Activated CD8-positive, alpha-beta T cell treated with anti-CD3 and anti-CD28 coated beads, Interleukin-2, amount 10 ng/mL, durations not matched to agents 7 days and 5 days (primary cell): ENCODE measurements around the gene RAB3C. TPM values are rescaled to one million over a fixed set of nuclear protein-coding genes. Genes with fewer than 3 reads are reported as not detected.

ENCODE experiments used
- ATAC-seq: fragments of 150-1000 bp; cut with Tn5 transposase; one replicate; pipeline ENCODE4 v1.10.0; 2021; ENCODE audit warnings: moderate library complexity
- CTCF ChIA-PET: fragments of 350-600 bp; sonication (Branson Sonifier 250); formaldehyde crosslinking; loops from one replicate; lab custom pipeline; 2021; ENCODE audit warnings: antibody characterized with exemption; lab: Charles Lee
- POLR2A ChIA-PET: fragments of 350-600 bp; sonication (Branson Sonifier 250); formaldehyde crosslinking; loops from one replicate; lab custom pipeline; 2021; ENCODE audit warnings: antibody characterized with exemption; lab: Charles Lee
- DNase-seq: peaks from one replicate; pipeline ENCODE4 v3.0.0-alpha.2; 2020
- H3K27ac Mint-ChIP-seq: one replicate; pipeline ENCODE4 v1.8.0; 2021; ENCODE audit warnings: mild to moderate bottlenecking, mixed read lengths
- H3K27me3 Mint-ChIP-seq: one replicate; pipeline ENCODE4 v1.8.0; 2021; ENCODE audit warnings: low read depth, mixed read lengths
- H3K36me3 Mint-ChIP-seq: one replicate; pipeline ENCODE4 v1.8.0; 2021; ENCODE audit warnings: low read depth, mixed read lengths
- H3K4me1 Mint-ChIP-seq: one replicate; pipeline ENCODE4 v1.8.0; 2021; ENCODE audit warnings: low read depth, mixed read lengths
- H3K4me3 Mint-ChIP-seq: one replicate; pipeline ENCODE4 v1.8.0; 2021; ENCODE audit warnings: mild to moderate bottlenecking, mixed read lengths
- H3K9me3 Mint-ChIP-seq: one replicate; pipeline ENCODE4 v1.8.0; 2022; ENCODE audit warnings: mixed read lengths; ENCODE audit not compliant: insufficient read depth
- total RNA-seq, 2 experiments: library from RNA; stranded (reverse); gene quantifications; one replicate each; pipeline ENCODE4 v1.2.3, GENCODE V29; 2021

Gene RAB3C
- total RNA-seq, 2 experiments from 2014 or later = not detected

DNA sequence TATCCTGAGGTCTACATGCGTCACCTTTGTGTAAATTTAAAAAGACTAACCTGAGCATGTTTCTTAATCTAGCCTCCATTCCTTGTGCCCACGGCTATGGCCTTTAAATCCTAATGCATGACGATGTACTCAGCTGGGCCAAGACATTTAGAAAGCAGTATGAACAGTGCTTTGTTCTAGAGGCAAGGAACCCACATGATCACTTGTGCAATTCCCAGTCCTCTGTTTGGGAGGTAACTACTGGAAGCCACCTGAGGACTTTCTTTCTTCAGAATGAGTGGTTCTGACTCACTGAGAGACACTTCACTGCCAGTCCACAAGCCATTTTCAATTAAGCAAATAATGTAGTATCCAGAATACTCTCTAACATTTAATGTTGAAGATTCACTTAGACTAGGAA lies 181.3 kb downstream of the RAB3C start:
- Mint-ChIP-seq H3K27ac (no peak overlapping the region), H3K36me3 (no peaks in the 10 kb centered on the region), H3K9me3 (no peaks in the 10 kb centered on the region), H3K4me3 (no peak overlapping the region), H3K4me1 (peaks cover 11% of the 10 kb centered on the region), H3K27me3 (no peaks in the 10 kb centered on the region)
- DNase-seq (no peak), ATAC-seq (no peak)
- POLR2A ChIA-PET = no interaction called here
- CTCF ChIA-PET = no interaction called here

DNA sequence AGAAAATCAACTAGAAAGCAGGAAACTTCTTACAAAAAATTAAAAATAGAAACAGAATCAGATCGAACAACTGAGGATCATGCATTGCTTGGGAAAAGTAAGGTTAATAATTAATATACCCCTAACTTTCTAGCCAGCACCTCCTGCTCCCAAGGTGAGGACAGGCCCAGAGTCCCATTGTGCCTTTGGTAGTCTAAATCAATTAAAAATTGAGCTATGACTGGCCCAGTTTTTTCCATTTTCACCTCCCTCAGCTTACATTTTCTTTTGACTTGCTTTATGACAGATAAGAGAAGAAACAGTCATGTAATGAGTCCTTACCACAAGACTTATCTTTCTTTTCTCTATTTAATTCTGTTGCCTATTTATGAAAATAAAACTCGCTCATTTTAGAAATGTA lies 182.2 kb downstream of the RAB3C start:
- no peaks in the 10 kb centered on the region for H3K36me3 Mint-ChIP-seq
- H3K4me3 Mint-ChIP-seq = no peak overlapping the region
- no peaks in the 10 kb centered on the region for H3K9me3 Mint-ChIP-seq
- no peak overlapping the region for H3K27ac Mint-ChIP-seq
- ATAC-seq (no peak), DNase-seq (no peak)
- ChIA-PET CTCF (no interaction called here), POLR2A (no interaction called here)
- H3K4me1 Mint-ChIP-seq = peaks cover 6% of the 10 kb centered on the region
- no peaks in the 10 kb centered on the region for H3K27me3 Mint-ChIP-seq

DNA sequence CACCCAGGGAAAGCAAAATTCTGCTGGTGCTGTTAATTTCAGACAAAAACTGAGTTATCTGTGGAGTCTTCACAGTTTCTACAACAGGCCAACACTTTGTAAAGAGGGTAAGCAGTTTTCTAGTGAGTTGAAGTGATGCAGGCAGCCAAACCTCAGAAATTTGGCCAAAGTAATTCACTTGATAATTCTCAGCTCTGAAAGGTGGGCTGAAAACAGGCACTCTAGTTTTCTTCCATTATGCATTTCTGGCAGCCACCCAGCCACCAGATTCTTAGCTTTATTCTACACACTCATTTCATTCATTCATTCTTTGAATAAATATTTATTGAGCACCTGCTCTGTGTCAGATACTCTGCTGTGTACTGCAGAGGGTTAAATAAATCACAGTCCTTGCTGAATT lies 184.2 kb downstream of the RAB3C start:
- Mint-ChIP-seq H3K27ac (no peak overlapping the region), H3K4me1 (no peaks in the 10 kb centered on the region), H3K4me3 (no peak overlapping the region), H3K9me3 (no peaks in the 10 kb centered on the region), H3K27me3 (peaks cover 2% of the 10 kb centered on the region), H3K36me3 (no peaks in the 10 kb centered on the region)
- ATAC-seq (no peak), DNase-seq (no peak)
- ChIA-PET POLR2A (no interaction called here), CTCF (interaction anchor here (1.2 kb wide), 1 partner anchor 24 kb away, joined by 3 read pairs; no protein-coding TSS in a partner anchor)

DNA sequence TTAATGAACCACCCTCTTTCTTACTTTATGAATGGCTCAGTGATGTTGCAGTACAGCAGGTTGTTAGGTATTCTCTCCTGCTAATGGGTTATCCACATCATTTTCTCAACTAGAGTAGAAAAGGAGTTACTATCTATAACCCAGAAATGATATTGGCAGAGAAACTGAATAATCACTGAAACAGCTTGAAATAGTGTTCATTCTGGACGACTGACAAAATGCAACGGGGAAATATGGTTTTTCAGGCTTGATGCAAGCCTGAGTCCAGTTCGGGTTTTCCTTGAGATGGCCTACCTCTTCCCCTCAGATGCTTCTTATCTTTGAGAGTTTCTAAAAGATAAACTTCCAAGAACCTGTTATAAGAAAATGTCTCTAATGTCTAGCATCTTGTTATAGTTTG lies 187.3 kb downstream of the RAB3C start:
- no peaks in the 10 kb centered on the region for H3K36me3 Mint-ChIP-seq
- no peaks in the 10 kb centered on the region for H3K9me3 Mint-ChIP-seq
- ATAC-seq = no peak
- no peak overlapping the region for H3K4me3 Mint-ChIP-seq
- ChIA-PET CTCF (no interaction called here), POLR2A (no interaction called here)
- no peak for DNase-seq
- H3K4me1 Mint-ChIP-seq = no peaks in the 10 kb centered on the region
- no peak overlapping the region for H3K27ac Mint-ChIP-seq
- H3K27me3 Mint-ChIP-seq = peaks cover 10% of the 10 kb centered on the region

DNA sequence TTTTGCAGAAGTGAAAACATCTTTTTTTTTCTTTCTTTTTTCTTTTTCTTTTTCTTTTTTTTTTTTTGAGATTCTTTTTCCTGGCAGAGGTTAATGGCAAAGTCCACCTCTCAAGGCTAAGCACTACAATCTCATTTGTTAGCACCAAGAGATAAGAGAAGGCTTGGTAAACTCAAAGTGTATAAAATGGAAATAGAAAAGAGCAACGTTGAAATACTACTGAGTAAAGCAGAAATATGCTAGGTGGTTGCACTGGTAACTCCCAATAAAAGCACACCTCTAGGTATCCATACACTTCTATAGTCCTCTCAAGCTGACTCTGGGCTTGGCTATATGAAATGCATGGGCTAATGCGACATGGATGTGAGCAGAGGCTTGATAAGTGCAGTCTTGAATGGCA lies 188.9 kb downstream of the RAB3C start:
- Mint-ChIP-seq H3K27me3 (peaks cover 10% of the 10 kb centered on the region), H3K9me3 (no peaks in the 10 kb centered on the region), H3K4me3 (no peak overlapping the region), H3K4me1 (no peaks in the 10 kb centered on the region), H3K36me3 (no peaks in the 10 kb centered on the region), H3K27ac (no peak overlapping the region)
- no peak for ATAC-seq
- CTCF ChIA-PET = no interaction called here
- no peak for DNase-seq
- POLR2A ChIA-PET = no interaction called here

DNA sequence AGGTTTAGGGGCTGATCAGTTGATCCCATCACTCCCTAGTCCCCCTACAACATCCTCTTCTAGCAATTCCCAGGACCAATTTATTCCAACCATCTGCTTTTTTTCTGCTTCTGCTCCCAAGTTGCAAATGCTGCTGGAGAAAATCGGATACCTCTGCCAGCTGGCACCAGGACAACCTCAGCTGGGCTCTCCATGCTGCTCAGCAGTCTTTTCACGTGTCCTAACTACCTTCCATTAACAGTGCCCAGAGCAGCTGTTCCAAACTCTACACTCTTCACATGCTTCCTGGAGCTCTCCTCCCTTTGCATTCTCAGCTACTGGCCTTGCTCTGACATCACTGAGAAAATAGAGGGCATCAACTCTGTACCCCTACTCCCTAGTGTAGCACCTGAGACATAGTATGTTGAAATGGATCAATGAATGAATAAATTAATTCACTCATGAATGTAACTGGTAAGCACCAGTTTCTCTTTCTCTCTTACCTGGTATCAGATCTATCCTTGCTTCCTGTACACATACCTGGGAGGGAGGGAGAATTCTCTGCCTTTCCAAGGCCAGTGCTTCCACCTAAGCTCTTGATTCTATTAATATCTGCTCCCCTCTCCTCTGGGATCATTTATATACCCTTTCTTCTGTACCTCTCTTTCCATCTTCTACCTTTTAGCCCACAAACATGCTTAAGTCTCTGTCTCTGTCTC lies 191.0 kb downstream of the RAB3C start:
- Mint-ChIP-seq H3K27ac (no peak overlapping the region), H3K9me3 (no peaks in the 10 kb centered on the region), H3K27me3 (peaks cover 10% of the 10 kb centered on the region), H3K4me3 (no peak overlapping the region), H3K4me1 (no peaks in the 10 kb centered on the region), H3K36me3 (no peaks in the 10 kb centered on the region)
- ChIA-PET POLR2A (no interaction called here), CTCF (no interaction called here)
- DNase-seq (no peak), ATAC-seq (no peak)

DNA sequence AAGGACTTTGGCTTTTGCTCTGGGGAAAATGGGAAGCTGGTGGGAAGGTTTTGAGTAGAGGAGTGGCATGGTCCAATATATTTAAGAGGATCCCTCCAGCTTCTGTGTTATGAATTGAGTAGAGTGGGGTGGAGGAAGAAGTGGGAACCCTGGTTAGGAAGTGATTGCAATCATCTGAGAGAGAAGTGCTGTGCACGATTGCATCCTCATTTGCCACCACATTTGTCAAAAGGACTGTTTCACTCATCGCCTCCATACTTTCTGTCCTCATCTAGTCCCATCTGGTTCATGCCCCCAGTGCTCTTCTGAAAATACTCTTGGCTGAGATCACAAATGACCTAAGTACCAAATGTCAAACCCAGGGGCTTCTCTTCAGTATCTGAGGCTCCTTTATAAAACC lies 192.1 kb downstream of the RAB3C start:
- Mint-ChIP-seq H3K4me3 (no peak overlapping the region), H3K9me3 (no peaks in the 10 kb centered on the region), H3K4me1 (no peaks in the 10 kb centered on the region), H3K27ac (no peak overlapping the region), H3K36me3 (no peaks in the 10 kb centered on the region), H3K27me3 (peaks cover 10% of the 10 kb centered on the region)
- CTCF ChIA-PET = no interaction called here
- ATAC-seq = no peak
- DNase-seq = no peak
- POLR2A ChIA-PET = no interaction called here

DNA sequence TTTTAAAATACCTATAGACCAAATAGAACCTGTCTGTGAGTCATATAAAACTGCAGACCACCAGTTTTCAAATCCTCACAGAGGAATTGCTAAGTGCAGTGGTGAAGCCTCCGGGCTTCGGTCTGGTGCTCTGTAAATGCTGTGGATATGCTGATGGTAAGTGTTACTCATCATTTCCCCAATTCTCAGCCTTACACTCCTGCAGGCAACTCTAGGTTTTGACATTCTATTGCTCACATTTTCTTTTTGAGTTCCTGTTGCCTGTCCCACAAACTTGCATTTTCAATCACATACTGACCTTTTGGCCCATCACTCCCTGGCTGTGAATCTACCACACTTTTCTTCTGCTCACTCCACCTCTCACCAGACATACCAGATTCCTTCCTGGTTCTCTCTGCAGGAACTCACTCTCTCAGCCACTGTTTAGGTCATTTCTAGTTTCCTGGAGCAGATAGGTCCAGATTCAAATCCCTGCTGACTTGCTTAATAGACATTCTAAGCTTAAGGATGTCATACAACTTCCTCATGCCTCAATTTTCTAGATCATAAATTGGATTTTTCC lies 192.9 kb downstream of the RAB3C start:
- DNase-seq = no peak
- no peaks in the 10 kb centered on the region for H3K36me3 Mint-ChIP-seq
- no peak for ATAC-seq
- H3K9me3 Mint-ChIP-seq = no peaks in the 10 kb centered on the region
- no peak overlapping the region for H3K4me3 Mint-ChIP-seq
- no peaks in the 10 kb centered on the region for H3K4me1 Mint-ChIP-seq
- H3K27me3 Mint-ChIP-seq = peaks cover 10% of the 10 kb centered on the region
- ChIA-PET CTCF (no interaction called here), POLR2A (no interaction called here)
- H3K27ac Mint-ChIP-seq = no peak overlapping the region

DNA sequence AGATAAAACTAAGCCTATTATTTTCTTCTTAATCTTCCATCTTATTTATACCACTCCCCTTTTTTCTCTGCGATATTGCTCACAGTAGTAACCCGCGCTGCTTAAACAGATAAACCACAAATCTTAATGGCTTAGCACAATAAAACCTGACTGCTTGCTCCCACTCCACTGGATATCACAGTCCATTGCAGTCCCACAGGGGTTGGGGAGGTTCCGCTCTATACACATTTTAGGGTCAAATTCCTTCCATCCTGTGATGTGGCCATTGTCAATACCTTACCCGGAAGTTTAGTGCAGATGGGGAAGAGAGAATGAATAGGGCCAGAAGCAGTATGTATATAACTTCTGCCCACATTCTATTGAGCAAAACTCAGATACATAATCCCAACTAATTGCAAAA lies 193.7 kb downstream of the RAB3C start:
- ChIA-PET POLR2A (no interaction called here), CTCF (no interaction called here)
- Mint-ChIP-seq H3K9me3 (no peaks in the 10 kb centered on the region), H3K36me3 (no peaks in the 10 kb centered on the region), H3K4me3 (no peak overlapping the region), H3K27ac (no peak overlapping the region), H3K27me3 (peaks cover 10% of the 10 kb centered on the region), H3K4me1 (no peaks in the 10 kb centered on the region)
- DNase-seq (no peak), ATAC-seq (no peak)

DNA sequence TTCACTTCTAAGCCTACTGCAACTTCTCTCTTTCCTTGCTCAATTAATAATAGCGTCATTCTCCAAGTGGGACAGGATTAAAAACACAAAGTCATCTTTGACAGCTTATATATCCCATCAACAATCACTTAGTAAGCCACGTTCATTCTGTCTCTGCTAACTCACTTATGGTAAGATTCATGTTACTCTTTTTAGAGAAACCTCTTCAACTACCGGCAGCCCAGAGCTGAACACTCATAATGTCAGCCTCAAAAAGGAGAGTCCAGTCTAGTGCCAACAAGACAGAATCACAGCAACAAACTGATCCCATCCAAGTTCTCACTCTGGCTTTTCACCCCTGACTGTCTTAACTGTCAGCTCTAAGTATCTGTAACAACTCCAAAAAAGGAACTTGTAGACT lies 196.0 kb downstream of the RAB3C start:
- peaks cover 5% of the 10 kb centered on the region for H3K27me3 Mint-ChIP-seq
- H3K9me3 Mint-ChIP-seq = no peaks in the 10 kb centered on the region
- DNase-seq (no peak), ATAC-seq (no peak)
- H3K4me1 Mint-ChIP-seq = no peaks in the 10 kb centered on the region
- ChIA-PET CTCF (interaction anchor here (1.1 kb wide), 1 partner anchor 132 kb away, joined by 3 read pairs; no protein-coding TSS in a partner anchor), POLR2A (no interaction called here)
- no peak overlapping the region for H3K4me3 Mint-ChIP-seq
- no peaks in the 10 kb centered on the region for H3K36me3 Mint-ChIP-seq
- no peak overlapping the region for H3K27ac Mint-ChIP-seq

DNA sequence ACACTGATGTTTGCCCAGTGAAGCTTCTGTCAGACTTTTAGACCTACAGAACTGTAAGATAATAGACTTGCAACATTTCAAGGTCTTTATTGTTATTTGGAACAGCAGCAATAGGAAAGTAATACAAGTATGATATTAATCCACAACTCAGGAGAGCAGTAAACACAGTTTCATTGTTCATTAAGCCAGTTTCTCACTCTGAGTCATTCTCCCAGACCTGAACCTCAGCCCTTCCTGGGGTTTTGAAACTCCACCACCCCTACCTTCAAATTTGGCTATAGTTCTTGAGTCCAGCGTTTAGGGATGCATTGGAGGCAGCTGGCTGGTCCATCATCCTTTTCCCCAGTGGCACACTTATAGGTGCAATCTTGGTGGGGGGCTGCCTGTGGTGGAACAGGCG lies 203.2 kb downstream of the RAB3C start:
- POLR2A ChIA-PET = interaction anchor here (0.5 kb wide), 1 partner anchor 134 kb away, joined by 3 read pairs; no protein-coding TSS in a partner anchor
- no peak overlapping the region for H3K4me3 Mint-ChIP-seq
- H3K9me3 Mint-ChIP-seq = no peaks in the 10 kb centered on the region
- H3K27me3 Mint-ChIP-seq = peaks cover 21% of the 10 kb centered on the region
- CTCF ChIA-PET = no interaction called here
- no peak overlapping the region for H3K27ac Mint-ChIP-seq
- no peaks in the 10 kb centered on the region for H3K4me1 Mint-ChIP-seq
- no peak for ATAC-seq
- DNase-seq = no peak
- H3K36me3 Mint-ChIP-seq = no peaks in the 10 kb centered on the region

DNA sequence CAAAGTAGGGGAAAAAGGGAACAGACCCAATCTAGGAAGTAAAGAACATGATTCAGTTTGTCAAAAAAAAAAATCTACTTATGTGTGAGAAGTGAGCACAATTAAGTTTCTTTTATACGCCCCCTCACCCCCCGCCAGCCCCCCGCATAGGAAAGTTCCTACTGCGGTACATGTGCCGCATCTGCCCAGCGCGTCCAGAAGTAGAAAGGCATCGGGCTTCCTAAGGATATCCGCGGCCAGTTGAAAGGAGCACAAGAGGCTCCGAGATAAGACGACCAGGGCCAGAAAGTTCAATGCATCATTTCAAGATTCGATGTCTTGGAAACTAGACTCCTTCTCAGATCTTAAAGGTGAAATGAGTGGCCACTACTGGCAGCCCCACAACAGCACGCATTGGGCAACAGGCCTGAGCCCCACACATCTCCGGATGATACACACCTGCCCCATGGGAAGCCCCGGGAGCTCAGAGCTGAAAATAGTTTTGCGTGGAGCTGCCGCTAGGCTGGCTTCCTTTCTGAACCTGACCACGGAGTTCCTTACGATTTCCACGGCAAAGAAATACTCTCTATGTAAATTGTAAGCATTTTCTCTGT lies 203.9 kb downstream of the RAB3C start:
- DNase-seq (no peak), ATAC-seq (no peak)
- POLR2A ChIA-PET = no interaction called here
- Mint-ChIP-seq H3K4me1 (no peaks in the 10 kb centered on the region), H3K4me3 (no peak overlapping the region), H3K27ac (no peak overlapping the region), H3K27me3 (peaks cover 18% of the 10 kb centered on the region), H3K9me3 (no peaks in the 10 kb centered on the region), H3K36me3 (no peaks in the 10 kb centered on the region)
- CTCF ChIA-PET = no interaction called here
